GM19035 (cell line): ENCODE results near the gene CD83.
"Not testable (repeated sequence)": the region's sequence is repeated elsewhere in the genome, so short reads cannot be mapped to it uniquely, and the experiment has no call there.

Experiments
- ATAC-seq: cut with Tn5 transposase; IDR thresholded peaks from one replicate; pipeline ENCODE4 v1.9.1; 2021; ENCODE audit not compliant: unreplicated experiment

Gene CD83

GRCh38 chr6:14146506-14147096, 29.0 kb downstream of the CD83 start:
- ATAC-seq = no peak

- no peak for ATAC-seq
These were observed 30.3 kb downstream of the CD83 start for GRCh38 chr6:14147891-14148290.

GRCh38 chr6:14148471-14148870, 30.9 kb downstream of the CD83 start:
- ATAC-seq = no peak

GRCh38 chr6:14149053-14149738, 31.6 kb downstream of the CD83 start:
- no peak for ATAC-seq

GRCh38 chr6:14149739-14150130, 32.2 kb downstream of the CD83 start:
- no peak for ATAC-seq

- not testable (repeated sequence) for ATAC-seq
These were observed 33.7 kb downstream of the CD83 start for GRCh38 chr6:14151300-14151699.

- no peak for ATAC-seq
These were observed 34.2 kb downstream of the CD83 start for GRCh38 chr6:14151773-14152172.

- no peak for ATAC-seq
These were observed 35.7 kb downstream of the CD83 start for GRCh38 chr6:14153228-14153627.

- ATAC-seq = no peak
These were observed 41.5 kb downstream of the CD83 start for GRCh38 chr6:14159090-14159489.

- no peak for ATAC-seq
These were observed 45.3 kb downstream of the CD83 start for GRCh38 chr6:14162826-14163225.

GRCh38 chr6:14165091-14165490, 47.5 kb downstream of the CD83 start:
- no peak for ATAC-seq

GRCh38 chr6:14166839-14167238, 49.3 kb downstream of the CD83 start:
- ATAC-seq = no peak

- no peak for ATAC-seq
These were observed 52.6 kb downstream of the CD83 start for GRCh38 chr6:14170128-14170527.

- no peak for ATAC-seq
These were observed 55.0 kb downstream of the CD83 start for GRCh38 chr6:14172562-14172961.

- no peak for ATAC-seq
These were observed 56.7 kb downstream of the CD83 start for GRCh38 chr6:14174226-14174625.

- ATAC-seq = no peak
These were observed 57.4 kb downstream of the CD83 start for GRCh38 chr6:14174996-14175395.

GRCh38 chr6:14176429-14176828, 58.9 kb downstream of the CD83 start:
- no peak for ATAC-seq

- no peak for ATAC-seq
These were observed 60.0 kb downstream of the CD83 start for GRCh38 chr6:14177413-14178082.

GRCh38 chr6:14178083-14178445, 60.5 kb downstream of the CD83 start:
- ATAC-seq = no peak

GRCh38 chr6:14180609-14181008, 63.0 kb downstream of the CD83 start:
- ATAC-seq = no peak

- no peak for ATAC-seq
These were observed 65.3 kb downstream of the CD83 start for GRCh38 chr6:14182916-14183315.
